Gastrocnemius medialis (tissue), 4 donors: ENCODE measurements around the gene EFEMP1. TPM values are rescaled to one million over a fixed set of nuclear protein-coding genes. Genes with fewer than 3 reads are reported as not detected.

ENCODE experiments used
- ATAC-seq, 2 donors: fragments of 150-250 bp; one replicate each; pipeline ENCODE4 v1.9.1; 2016
- DNase-seq, 2 donors: peaks; one replicate each; pipeline ENCODE4 v3.0.0-alpha.2; 2019
- H3K27ac ChIP-seq, 4 donors: fragments of 200-600 bp; sonication (generic); 1 replicate in 1 of 4; 2 replicates in 3 of 4; pipeline ENCODE4 v1.5.1; 2016 to 2018; ENCODE audit warnings: mild to moderate bottlenecking in 2 of 4, moderate library complexity in 1 of 4
- H3K27me3 ChIP-seq, 3 donors: fragments of 200-600 bp; sonication (generic) in 2 of 3; 1 replicate in 1 of 3; 2 replicates in 2 of 3; pipeline versions ENCODE4 v1.5.1 to v1.6.0; 2016 to 2019; ENCODE audit warnings: mild to moderate bottlenecking in 1 of 3, moderate library complexity in 1 of 3
- H3K36me3 ChIP-seq, 2 donors: fragments of 200-600 bp; sonication (generic) in 1 of 2; one replicate each; pipeline ENCODE4 v1.5.1; 2017 to 2018
- H3K4me1 ChIP-seq, 2 donors: fragments of 200-600 bp; sonication (generic) in 1 of 2; one replicate each; pipeline ENCODE4 v1.5.1; 2016 to 2017; ENCODE audit warnings: mild to moderate bottlenecking in 2 of 2
- H3K4me3 ChIP-seq, 4 donors: fragments of 200-600 bp; sonication (generic) in 3 of 4; 1 replicate in 1 of 4; 2 replicates in 3 of 4; pipeline ENCODE4 v1.5.1; 2016 to 2019; ENCODE audit warnings: mild to moderate bottlenecking in 2 of 4
- H3K9me3 ChIP-seq, 3 donors: fragments of 200-600 bp; sonication (generic) in 2 of 3; 1 replicate in 1 of 3; 2 replicates in 2 of 3; pipeline ENCODE4 v1.5.1; 2016 to 2019
- CTCF ChIP-seq, 5 experiments: fragments of 450-650 bp in 3 of 5; fragments of 200-600 bp in 2 of 5; sonication (generic) in 2 of 5; IDR thresholded peaks in 4 of 5; conservative IDR thresholded peaks in 1 of 5; 1 replicate in 4 of 5; 2 replicates in 1 of 5; pipeline ENCODE4 v1.5.1; 2016 to 2019; ENCODE audit warnings: antibody characterized with exemption in 5 of 5, mild to moderate bottlenecking in 3 of 5, moderate library complexity in 3 of 5
- POLR2A ChIP-seq, 2 donors: fragments of 450-650 bp; IDR thresholded peaks; one replicate each; pipeline ENCODE4 v1.6.1; 2017; ENCODE audit warnings: antibody characterized with exemption in 2 of 2, mild to moderate bottlenecking in 2 of 2, moderate library complexity in 2 of 2
- in situ Hi-C, 4 donors: fragments of 200-750 bp; cut with MboI; loops; one replicate each; pipeline versions ENCODE4 v1.15.0 to v1.8.0; 2017; ENCODE audit warnings: low sequenced_read_pairs in 4 of 4
- intact Hi-C: fragments of 100-400 bp; cut with DNase I; formaldehyde crosslinking; loops from one replicate; pipeline ENCODE4 v1.15.1; 2023; ENCODE audit warnings: low total_unique reads
- total RNA-seq, 4 donors: library from RNA; depleted of rRNA; stranded (reverse); fragments of >200 nt; gene quantifications; one replicate each; pipeline versions ENCODE4 v1.1.0 to v1.2.3, GENCODE V29; 2016

Gene EFEMP1, protein sequence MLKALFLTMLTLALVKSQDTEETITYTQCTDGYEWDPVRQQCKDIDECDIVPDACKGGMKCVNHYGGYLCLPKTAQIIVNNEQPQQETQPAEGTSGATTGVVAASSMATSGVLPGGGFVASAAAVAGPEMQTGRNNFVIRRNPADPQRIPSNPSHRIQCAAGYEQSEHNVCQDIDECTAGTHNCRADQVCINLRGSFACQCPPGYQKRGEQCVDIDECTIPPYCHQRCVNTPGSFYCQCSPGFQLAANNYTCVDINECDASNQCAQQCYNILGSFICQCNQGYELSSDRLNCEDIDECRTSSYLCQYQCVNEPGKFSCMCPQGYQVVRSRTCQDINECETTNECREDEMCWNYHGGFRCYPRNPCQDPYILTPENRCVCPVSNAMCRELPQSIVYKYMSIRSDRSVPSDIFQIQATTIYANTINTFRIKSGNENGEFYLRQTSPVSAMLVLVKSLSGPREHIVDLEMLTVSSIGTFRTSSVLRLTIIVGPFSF
- 10 to 100 TPM in 3 of 4 donors, 1 to 10 TPM in 1; 1.5 to 30.1 (median 20.8) TPM for total RNA-seq

DNA sequence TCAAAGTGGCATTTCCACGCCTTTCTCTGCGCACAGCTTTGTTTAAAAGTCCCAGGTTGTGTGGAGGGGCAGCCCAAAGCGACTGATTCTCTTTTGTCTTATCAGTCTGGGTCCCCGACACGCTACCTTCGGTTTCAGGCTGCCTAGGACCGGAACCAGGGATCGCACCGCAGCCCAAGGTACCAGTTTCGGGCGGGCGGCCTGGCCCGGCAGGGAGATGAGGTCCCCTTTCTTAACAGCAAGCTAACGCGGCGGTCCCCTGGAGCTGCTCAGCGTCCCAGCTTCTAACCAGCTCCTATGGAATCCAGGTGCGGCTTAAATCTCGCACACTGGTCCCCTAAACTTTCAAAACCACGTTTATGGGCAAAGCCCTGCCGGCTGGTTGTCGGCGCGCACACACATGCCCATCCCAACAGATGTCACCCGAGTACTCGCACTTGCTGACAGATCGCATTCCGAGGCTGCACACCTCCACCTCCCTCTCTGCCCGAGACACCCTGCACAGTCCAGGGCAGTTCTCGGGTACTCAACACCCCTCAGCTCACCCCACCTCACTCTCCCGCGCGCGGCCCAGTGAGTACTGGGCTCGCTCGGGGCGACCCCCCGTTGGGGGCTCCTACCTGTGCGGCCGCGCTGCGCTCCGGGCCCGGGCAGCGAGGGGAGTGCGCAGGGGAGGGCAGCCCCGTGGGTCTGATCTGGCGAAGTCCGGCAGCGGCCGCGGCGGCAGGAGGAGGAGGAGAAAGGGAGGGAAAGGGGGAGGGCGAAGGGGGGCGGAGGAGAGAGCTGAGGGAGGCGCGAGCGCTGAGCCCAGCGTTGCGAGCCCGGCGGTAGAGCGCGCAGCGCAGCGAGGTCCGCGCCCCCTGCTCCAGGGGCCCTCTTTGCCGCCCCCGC lies at the start of gene EFEMP1:
TSS of gene EFEMP1 (minus strand) at position 692 of the 891 bp plus-strand sequence. CDS start 1,342 bp downstream, outside the sequence.
- Histone ChIP-seq H3K4me3 (peak within 1 kb of the TSS; percentile 49 to 55 (median 51)), H3K27me3 (peaks cover 9 to 23% (median 22%) of the 10 kb centered on the region in 3 donors), H3K27ac (peak within 1 kb of the TSS in 2 of 4 donors; percentile 32 to 41), H3K4me1 (peaks cover 3 to 8% of the 10 kb centered on the region in 2 donors), H3K9me3 (no peaks in the 10 kb centered on the region), H3K36me3 (no peaks in the 10 kb centered on the region)
- in situ Hi-C loops, result no loop called here
- ATAC-seq (peak in 1 of 2 donors; percentile 53), DNase-seq (peak; percentile 16 to 20)
- intact Hi-C loops, result no loop called here
- no peak for TF ChIP-seq CTCF (IDR thresholded peaks at IDR 0.05 in 4 of 5, conservative IDR thresholded peaks at IDR 0.05 in 1 of 5)
- peak in 1 of 2 donors; percentile 57 for TF ChIP-seq POLR2A (IDR thresholded peaks at IDR 0.05)

GRCh38 chr2:55970500-55970899 lies 46.9 kb upstream of the EFEMP1 start:
- no peak for TF ChIP-seq POLR2A (IDR thresholded peaks at IDR 0.05)
- no peak for TF ChIP-seq CTCF (IDR thresholded peaks at IDR 0.05 in 4 of 5, conservative IDR thresholded peaks at IDR 0.05 in 1 of 5)
- Histone ChIP-seq H3K9me3 (no peaks in the 10 kb centered on the region), H3K4me3 (no peak overlapping the region), H3K36me3 (no peaks in the 10 kb centered on the region), H3K4me1 (no peaks in the 10 kb centered on the region), H3K27me3 (no peaks in the 10 kb centered on the region), H3K27ac (no peak overlapping the region)
- in situ Hi-C loops (loop anchor here in 3 of 4 donors (25.0 kb wide), 1 partner anchor 208 kb away; no protein-coding TSS in a partner anchor), intact Hi-C loops (no loop called here)
- DNase-seq (no peak), ATAC-seq (no peak)

DNA sequence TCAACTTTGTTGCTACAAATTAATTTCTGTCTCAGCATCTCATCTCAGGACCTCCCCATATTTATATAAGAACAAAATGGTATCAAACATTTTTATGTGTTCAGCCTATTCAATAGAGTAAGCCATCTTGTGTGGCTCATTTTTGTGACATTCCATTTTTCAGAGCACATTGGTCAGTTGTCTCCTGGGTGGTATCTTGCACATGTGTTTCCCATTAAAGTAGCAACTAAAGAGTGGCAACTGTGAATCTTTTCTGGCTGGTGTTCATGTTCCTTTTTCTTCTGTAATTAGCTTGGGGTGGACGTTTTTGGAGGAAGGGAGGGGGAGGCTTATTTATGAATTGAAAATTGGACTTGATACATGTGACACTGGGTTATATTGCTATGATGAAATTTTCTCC lies 45.4 kb upstream of the EFEMP1 start:
- Histone ChIP-seq H3K27me3 (no peaks in the 10 kb centered on the region), H3K4me1 (no peaks in the 10 kb centered on the region), H3K4me3 (no peak overlapping the region), H3K9me3 (no peaks in the 10 kb centered on the region), H3K27ac (no peak overlapping the region), H3K36me3 (no peaks in the 10 kb centered on the region)
- TF ChIP-seq POLR2A (IDR thresholded peaks at IDR 0.05) (no peak), CTCF (IDR thresholded peaks at IDR 0.05 in 4 of 5, conservative IDR thresholded peaks at IDR 0.05 in 1 of 5) (no peak)
- in situ Hi-C loops (loop anchor here in 3 of 4 donors (25.0 kb wide), 1 partner anchor 207 kb away; no protein-coding TSS in a partner anchor), intact Hi-C loops (no loop called here)
- no peak for ATAC-seq
- no peak for DNase-seq

DNA sequence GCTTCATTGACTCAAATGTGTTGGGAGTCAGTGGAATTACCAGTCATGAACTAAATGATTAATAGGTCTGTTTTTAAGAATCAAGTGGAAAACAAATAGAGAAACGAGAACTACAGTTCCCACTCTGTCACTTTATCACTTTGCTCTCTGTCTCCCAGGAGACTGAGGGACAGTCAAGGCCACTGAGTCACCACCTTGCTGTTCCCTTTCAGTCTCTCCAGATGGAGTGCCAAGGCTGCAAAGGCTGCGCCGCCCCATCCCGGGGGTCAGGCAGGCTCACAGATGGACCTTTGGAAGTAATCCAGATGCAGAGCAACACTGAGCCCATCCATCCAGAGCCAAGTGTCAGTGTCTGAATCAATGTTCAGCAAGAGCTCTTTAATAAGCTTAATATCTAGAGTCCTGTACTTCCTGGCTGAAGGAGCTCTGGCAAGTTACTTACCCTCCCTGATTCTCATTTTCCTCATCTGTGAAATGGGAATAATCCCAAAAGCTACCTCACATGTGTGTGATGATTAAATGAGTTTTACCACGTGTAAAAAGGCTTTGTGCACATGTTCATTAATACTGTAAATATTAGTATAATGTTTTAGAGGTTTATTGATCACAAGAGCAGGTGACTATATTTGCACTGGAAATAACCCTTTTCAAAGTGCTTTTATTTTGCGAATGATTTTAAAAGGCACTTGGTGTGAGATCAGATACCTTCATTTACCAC lies 43.0 kb upstream of the EFEMP1 start:
- in situ Hi-C loops, result loop anchor here in 3 of 4 donors (25.0 kb wide), 1 partner anchor 204 kb away; no protein-coding TSS in a partner anchor

More for the DNA sequence above, 43.0 kb upstream of the EFEMP1 start:
- Histone ChIP-seq H3K27ac (no peak overlapping the region), H3K9me3 (no peaks in the 10 kb centered on the region), H3K4me3 (no peak overlapping the region), H3K4me1 (no peaks in the 10 kb centered on the region), H3K36me3 (no peaks in the 10 kb centered on the region), H3K27me3 (no peaks in the 10 kb centered on the region)
- DNase-seq (peak; percentile 8 to 55), ATAC-seq (peak; percentile 21 to 39)
- TF ChIP-seq CTCF (IDR thresholded peaks at IDR 0.05 in 4 of 5, conservative IDR thresholded peaks at IDR 0.05 in 1 of 5) (no peak), POLR2A (IDR thresholded peaks at IDR 0.05) (no peak)
- intact Hi-C loops, result no loop called here
